Bronchial epithelial cell (primary cell): ENCODE data around the gene IGFBP5. TPM values are rescaled to one million over a fixed set of nuclear protein-coding genes. Genes with fewer than 3 reads are reported as not detected.
A peak's percentile ranks its signal among the peaks of the same experiment; 100 is the strongest.

ENCODE experiments used
- DNase-seq: peaks from one replicate; pipeline ENCODE4 v3.0.0-alpha.2; 2010; ENCODE audit warnings: low read depth
- FAIRE-seq: peaks from 2 replicates; lab custom pipeline; 2011; peaks lifted over from hg19 to GRCh38; lab: Jason Lieb, UNC
- H3K27me3 ChIP-seq: 2 replicates; pipeline ENCODE4 v1.5.1; 2011; ENCODE audit warnings: low read length; ENCODE audit not compliant: control insufficient read depth, insufficient read depth
- H3K36me3 ChIP-seq: 2 replicates; pipeline ENCODE4 v1.5.1; 2011; ENCODE audit warnings: low read length; ENCODE audit not compliant: control insufficient read depth, insufficient read depth
- H3K4me3 ChIP-seq: 2 replicates; pipeline ENCODE4 v1.5.1; 2011; ENCODE audit warnings: mild to moderate bottlenecking, low read depth, low read length, control low read depth
- total RNA-seq: library from RNA; depleted of rRNA; stranded (reverse); fragments of >200 nt; gene quantifications from 2 replicates; pipeline ENCODE4 v1.2.1, GENCODE V29; 2014
- TF ChIP-seq, protein P1 (sequence below): IDR thresholded peaks from 2 replicates; pipeline ENCODE4 v1.5.1; 2011; ENCODE audit warnings: mild to moderate bottlenecking, moderate library complexity, low read length, control low read depth, inconsistent platforms; ENCODE audit not compliant: insufficient read depth, severe bottlenecking

Gene IGFBP5
- total RNA-seq, 1 donor from 2014 or later, result 9.2 TPM

DNA sequence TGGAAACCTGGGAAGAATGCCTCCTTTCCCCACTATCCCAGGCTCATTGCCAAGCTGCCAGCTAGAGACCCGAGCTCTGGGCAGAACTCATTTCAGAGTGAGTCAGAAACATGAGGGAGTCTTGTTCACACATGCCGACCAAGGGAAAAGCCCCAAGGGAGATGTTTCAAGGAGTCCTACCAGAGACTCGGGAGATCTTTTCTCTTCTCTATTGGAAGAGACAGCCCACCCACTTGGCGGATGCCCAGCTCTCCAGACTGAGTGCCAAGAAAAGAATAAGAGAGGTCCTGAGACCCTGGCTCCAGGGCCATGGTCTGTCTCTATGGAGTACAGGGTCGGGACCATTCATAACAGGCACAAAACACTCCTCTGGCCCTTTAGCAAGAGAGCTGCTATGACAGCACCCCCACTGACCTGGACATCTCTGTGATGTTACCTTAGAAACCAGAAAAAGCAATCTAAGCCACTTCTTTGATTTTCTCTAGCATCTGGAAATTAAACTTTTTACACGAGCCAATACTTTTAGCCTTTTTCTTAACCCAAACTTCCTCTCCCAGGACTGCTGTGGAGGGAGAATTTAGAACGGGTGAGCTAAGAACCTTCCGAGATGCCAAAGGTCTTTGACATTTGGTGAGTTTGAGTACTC, 18.5 kb upstream of the IGFBP5 start:
- no peak for FAIRE-seq
- no peak overlapping the region for H3K4me3 ChIP-seq
- DNase-seq, result peak; percentile 97
- no peaks in the 10 kb centered on the region for H3K27me3 ChIP-seq
- TF ChIP-seq, protein P1, sequence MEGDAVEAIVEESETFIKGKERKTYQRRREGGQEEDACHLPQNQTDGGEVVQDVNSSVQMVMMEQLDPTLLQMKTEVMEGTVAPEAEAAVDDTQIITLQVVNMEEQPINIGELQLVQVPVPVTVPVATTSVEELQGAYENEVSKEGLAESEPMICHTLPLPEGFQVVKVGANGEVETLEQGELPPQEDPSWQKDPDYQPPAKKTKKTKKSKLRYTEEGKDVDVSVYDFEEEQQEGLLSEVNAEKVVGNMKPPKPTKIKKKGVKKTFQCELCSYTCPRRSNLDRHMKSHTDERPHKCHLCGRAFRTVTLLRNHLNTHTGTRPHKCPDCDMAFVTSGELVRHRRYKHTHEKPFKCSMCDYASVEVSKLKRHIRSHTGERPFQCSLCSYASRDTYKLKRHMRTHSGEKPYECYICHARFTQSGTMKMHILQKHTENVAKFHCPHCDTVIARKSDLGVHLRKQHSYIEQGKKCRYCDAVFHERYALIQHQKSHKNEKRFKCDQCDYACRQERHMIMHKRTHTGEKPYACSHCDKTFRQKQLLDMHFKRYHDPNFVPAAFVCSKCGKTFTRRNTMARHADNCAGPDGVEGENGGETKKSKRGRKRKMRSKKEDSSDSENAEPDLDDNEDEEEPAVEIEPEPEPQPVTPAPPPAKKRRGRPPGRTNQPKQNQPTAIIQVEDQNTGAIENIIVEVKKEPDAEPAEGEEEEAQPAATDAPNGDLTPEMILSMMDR, result no peak
- H3K36me3 ChIP-seq, result no peaks in the 10 kb centered on the region

DNA sequence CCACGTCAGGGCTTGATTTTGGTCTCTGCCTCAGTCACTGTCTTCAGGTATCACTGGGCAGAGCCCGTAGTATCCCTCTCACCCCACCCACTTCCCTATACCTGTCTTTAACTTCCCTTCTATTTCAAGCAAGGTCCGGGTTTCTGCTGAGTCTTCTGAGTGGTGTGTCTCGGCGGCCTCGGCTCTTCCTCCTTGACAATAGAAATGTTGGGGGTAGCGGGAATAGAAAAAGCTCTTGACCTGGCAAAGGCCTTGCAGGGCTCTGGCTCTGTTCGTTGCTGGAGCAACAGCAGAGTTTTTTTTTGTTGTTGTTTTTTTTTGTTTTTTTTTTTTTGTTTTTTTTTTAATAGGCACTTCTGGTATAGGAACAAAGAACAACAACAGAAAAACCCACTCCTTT, 16.0 kb upstream of the IGFBP5 start:
- no peak for DNase-seq
- TF ChIP-seq, protein P1, result no peak
- Histone ChIP-seq H3K27me3 (peaks cover 2% of the 10 kb centered on the region), H3K36me3 (no peaks in the 10 kb centered on the region), H3K4me3 (no peak overlapping the region)
- FAIRE-seq, result no peak

GRCh38 chr2:216710551-216711301, 15.4 kb upstream of the IGFBP5 start:
- H3K4me3 ChIP-seq, result no peak overlapping the region
- TF ChIP-seq, protein P1, result no peak
- H3K27me3 ChIP-seq, result peaks cover 2% of the 10 kb centered on the region
- H3K36me3 ChIP-seq, result no peaks in the 10 kb centered on the region
- FAIRE-seq (no peak), DNase-seq (no peak)

GRCh38 chr2:216702756-216703155, 7.4 kb upstream of the IGFBP5 start:
- TF ChIP-seq, protein P1, result no peak
- DNase-seq, result no peak
- no peak overlapping the region for H3K4me3 ChIP-seq
- H3K36me3 ChIP-seq, result no peaks in the 10 kb centered on the region
- H3K27me3 ChIP-seq, result no peaks in the 10 kb centered on the region
- FAIRE-seq, result no peak

GRCh38 chr2:216701544-216701943, 6.2 kb upstream of the IGFBP5 start:
- TF ChIP-seq, protein P1, result no peak
- DNase-seq (no peak), FAIRE-seq (no peak)
- no peaks in the 10 kb centered on the region for H3K36me3 ChIP-seq
- H3K4me3 ChIP-seq, result no peak overlapping the region
- no peaks in the 10 kb centered on the region for H3K27me3 ChIP-seq

DNA sequence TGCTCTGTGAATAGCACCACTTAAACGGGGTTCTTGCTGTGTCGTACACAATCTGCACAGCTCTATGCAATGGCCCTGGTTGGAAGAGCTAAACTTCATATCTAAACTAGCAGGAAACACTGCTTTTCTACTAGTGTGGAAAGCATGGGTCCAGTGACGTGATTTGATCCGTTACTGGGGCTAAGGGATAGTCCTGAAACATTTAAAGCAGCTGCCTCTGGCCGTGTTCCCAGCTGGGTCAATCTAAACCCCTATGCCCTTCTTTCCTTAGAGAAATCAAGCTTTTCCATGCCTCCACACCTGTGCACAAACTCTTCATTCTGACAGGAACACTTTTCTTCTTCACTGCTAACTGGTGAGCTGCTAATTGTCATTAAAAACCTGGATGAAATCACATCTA, 5.4 kb upstream of the IGFBP5 start:
- no peaks in the 10 kb centered on the region for H3K36me3 ChIP-seq
- peak; percentile 52 for FAIRE-seq

More for the DNA sequence above, 5.4 kb upstream of the IGFBP5 start:
- TF ChIP-seq, protein P1, result no peak
- Histone ChIP-seq H3K4me3 (no peak overlapping the region), H3K27me3 (no peaks in the 10 kb centered on the region)
- no peak for DNase-seq
